ENCODE results near the gene ATP6V0B.

The ATP6V0B gene

GRCh38 chr1:43997295-43997999 lies 22.7 kb downstream of the ATP6V0B start:
- H3K4me3 ChIP-seq (ENCODE audit: low read length): no peak overlapping the region

GRCh38 chr1:43998000-43998378 lies 23.2 kb downstream of the ATP6V0B start:
- Histone ChIP-seq H3K36me3 (ENCODE audit: control insufficient read depth, insufficient read depth, low read length, severe bottlenecking) (peaks cover 6% of the 10 kb centered on the region), H3K27me3 (replicated peaks; ENCODE audit: control insufficient read depth, insufficient read depth, low read length) (no peaks in the 10 kb centered on the region), H3K9me3 (ENCODE audit: control insufficient read depth, low read length) (no peaks in the 10 kb centered on the region), H3K9ac (ENCODE audit: low read length) (no peak overlapping the region), H3K4me1 (ENCODE audit: control insufficient read depth, insufficient read depth, low read length) (no peaks in the 10 kb centered on the region), H3K4me3 (ENCODE audit: low read length) (no peak overlapping the region)
- no peak for DNase-seq (ENCODE audit: low read depth)

More at GRCh38 chr1:43997295-43997999, 22.7 kb downstream of the ATP6V0B start:
- Histone ChIP-seq H3K36me3 (ENCODE audit: control insufficient read depth, insufficient read depth, low read length, severe bottlenecking) (peaks cover 6% of the 10 kb centered on the region), H3K9me3 (ENCODE audit: control insufficient read depth, low read length) (no peaks in the 10 kb centered on the region), H3K4me1 (ENCODE audit: control insufficient read depth, insufficient read depth, low read length) (no peaks in the 10 kb centered on the region), H3K9ac (ENCODE audit: low read length) (no peak overlapping the region), H3K27me3 (replicated peaks; ENCODE audit: control insufficient read depth, insufficient read depth, low read length) (no peaks in the 10 kb centered on the region)
- no peak for DNase-seq (ENCODE audit: low read depth)

- Histone ChIP-seq H3K4me3 (ENCODE audit: low read length) (no peak overlapping the region), H3K27me3 (replicated peaks; ENCODE audit: control insufficient read depth, insufficient read depth, low read length) (no peaks in the 10 kb centered on the region), H3K36me3 (ENCODE audit: control insufficient read depth, insufficient read depth, low read length, severe bottlenecking) (peaks cover 6% of the 10 kb centered on the region), H3K9me3 (ENCODE audit: control insufficient read depth, low read length) (no peaks in the 10 kb centered on the region), H3K4me1 (ENCODE audit: control insufficient read depth, insufficient read depth, low read length) (no peaks in the 10 kb centered on the region), H3K9ac (ENCODE audit: low read length) (no peak overlapping the region)
- no peak for DNase-seq (ENCODE audit: low read depth)
These were observed 24.7 kb downstream of the ATP6V0B start for GRCh38 chr1:43999455-43999854.

- no peaks in the 10 kb centered on the region for H3K9me3 ChIP-seq (ENCODE audit: control insufficient read depth, low read length)
- no peak overlapping the region for H3K4me3 ChIP-seq (ENCODE audit: low read length)
- peaks cover 6% of the 10 kb centered on the region for H3K36me3 ChIP-seq (ENCODE audit: control insufficient read depth, insufficient read depth, low read length, severe bottlenecking)
- no peak overlapping the region for H3K9ac ChIP-seq (ENCODE audit: low read length)
- no peak for DNase-seq (ENCODE audit: low read depth)
- no peaks in the 10 kb centered on the region for H3K27me3 ChIP-seq (replicated peaks; ENCODE audit: control insufficient read depth, insufficient read depth, low read length)
- H3K4me1 ChIP-seq (ENCODE audit: control insufficient read depth, insufficient read depth, low read length): no peaks in the 10 kb centered on the region
These were observed 25.4 kb downstream of the ATP6V0B start for GRCh38 chr1:44000122-44000665.

GRCh38 chr1:44002165-44002564 lies 27.4 kb downstream of the ATP6V0B start:
- Histone ChIP-seq H3K4me1 (ENCODE audit: control insufficient read depth, insufficient read depth, low read length) (peaks cover 4% of the 10 kb centered on the region), H3K27me3 (replicated peaks; ENCODE audit: control insufficient read depth, insufficient read depth, low read length) (no peaks in the 10 kb centered on the region), H3K9me3 (ENCODE audit: control insufficient read depth, low read length) (no peaks in the 10 kb centered on the region), H3K4me3 (ENCODE audit: low read length) (no peak overlapping the region), H3K9ac (ENCODE audit: low read length) (no peak overlapping the region), H3K36me3 (ENCODE audit: control insufficient read depth, insufficient read depth, low read length, severe bottlenecking) (peaks cover 6% of the 10 kb centered on the region)
- no peak for DNase-seq (ENCODE audit: low read depth)

DNA sequence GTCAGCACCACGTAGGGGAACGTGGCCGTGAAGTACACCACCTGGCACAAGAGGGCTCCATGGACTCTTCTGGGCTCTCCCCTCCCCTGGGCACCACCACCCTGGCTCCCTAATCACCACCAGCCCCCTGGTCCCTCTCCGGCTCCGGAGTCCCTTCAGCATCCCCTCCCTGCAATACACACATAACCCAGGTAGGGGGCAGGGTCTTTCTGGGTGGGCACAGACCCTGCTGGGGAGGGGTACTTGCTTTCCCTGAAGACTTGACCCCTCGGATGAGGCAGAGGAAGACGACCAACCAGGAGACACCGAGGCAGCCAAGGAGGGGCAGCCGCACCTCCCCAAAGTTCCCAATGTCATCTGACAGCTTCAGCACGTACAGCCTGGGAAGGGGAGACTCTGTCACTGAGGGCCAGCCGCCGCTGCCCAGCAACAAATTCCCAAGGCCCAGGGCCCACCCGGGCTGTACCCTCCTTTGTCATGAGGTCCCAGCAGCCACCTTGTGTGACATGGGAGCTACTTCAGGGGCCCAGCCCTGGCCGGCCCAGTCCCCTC lies 27.9 kb downstream of the ATP6V0B start:
- no peak overlapping the region for H3K9ac ChIP-seq (ENCODE audit: low read length)
- H3K27me3 ChIP-seq (replicated peaks; ENCODE audit: control insufficient read depth, insufficient read depth, low read length): no peaks in the 10 kb centered on the region
- peaks cover 4% of the 10 kb centered on the region for H3K4me1 ChIP-seq (ENCODE audit: control insufficient read depth, insufficient read depth, low read length)
- no peak for DNase-seq (ENCODE audit: low read depth)
- no peak overlapping the region for H3K4me3 ChIP-seq (ENCODE audit: low read length)
- peaks cover 6% of the 10 kb centered on the region for H3K36me3 ChIP-seq (ENCODE audit: control insufficient read depth, insufficient read depth, low read length, severe bottlenecking)
- H3K9me3 ChIP-seq (ENCODE audit: control insufficient read depth, low read length): no peaks in the 10 kb centered on the region

GRCh38 chr1:44008259-44008658 lies 33.5 kb downstream of the ATP6V0B start:
- H3K9ac ChIP-seq (ENCODE audit: low read length): no peak overlapping the region
- H3K27me3 ChIP-seq (replicated peaks; ENCODE audit: control insufficient read depth, insufficient read depth, low read length): no peaks in the 10 kb centered on the region
- no peaks in the 10 kb centered on the region for H3K36me3 ChIP-seq (ENCODE audit: control insufficient read depth, insufficient read depth, low read length, severe bottlenecking)
- H3K9me3 ChIP-seq (ENCODE audit: control insufficient read depth, low read length): no peaks in the 10 kb centered on the region
- DNase-seq (ENCODE audit: low read depth): no peak
- no peak overlapping the region for H3K4me3 ChIP-seq (ENCODE audit: low read length)
- peaks cover 4% of the 10 kb centered on the region for H3K4me1 ChIP-seq (ENCODE audit: control insufficient read depth, insufficient read depth, low read length)

DNA sequence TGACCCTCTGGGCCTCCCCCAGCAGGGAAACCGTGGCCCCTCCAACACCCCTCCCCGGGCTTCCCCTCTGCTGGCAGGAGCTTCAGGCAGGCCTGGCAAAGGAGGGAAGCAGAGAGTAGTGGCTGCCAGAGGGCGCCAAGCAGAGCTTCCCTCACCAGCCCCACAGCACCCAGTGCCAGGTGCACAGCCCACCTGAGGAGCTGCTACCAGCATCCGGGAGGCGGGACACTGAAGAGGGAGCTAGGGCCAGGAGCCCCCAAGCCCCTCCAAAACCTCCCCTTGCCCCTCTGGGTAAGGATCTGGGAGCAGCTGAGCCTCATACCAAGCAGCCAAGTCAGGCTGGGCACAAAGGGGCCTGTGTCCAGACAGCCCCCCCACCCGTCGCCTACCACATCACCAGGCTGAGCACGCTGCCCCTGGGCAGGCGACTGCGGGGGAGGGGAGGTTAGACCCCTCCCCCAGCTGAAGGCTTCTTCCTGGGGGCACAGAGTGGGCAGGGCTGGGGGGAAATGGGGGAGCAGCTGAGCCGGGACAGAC lies 36.2 kb downstream of the ATP6V0B start:
- Histone ChIP-seq H3K36me3 (ENCODE audit: control insufficient read depth, insufficient read depth, low read length, severe bottlenecking) (no peaks in the 10 kb centered on the region), H3K4me3 (ENCODE audit: low read length) (no peak overlapping the region), H3K9me3 (ENCODE audit: control insufficient read depth, low read length) (no peaks in the 10 kb centered on the region), H3K9ac (ENCODE audit: low read length) (no peak overlapping the region), H3K27me3 (replicated peaks; ENCODE audit: control insufficient read depth, insufficient read depth, low read length) (no peaks in the 10 kb centered on the region), H3K4me1 (ENCODE audit: control insufficient read depth, insufficient read depth, low read length) (peaks cover 9% of the 10 kb centered on the region)
- no peak for DNase-seq (ENCODE audit: low read depth)

- Histone ChIP-seq H3K4me1 (ENCODE audit: control insufficient read depth, insufficient read depth, low read length) (peaks cover 8% of the 10 kb centered on the region), H3K9me3 (ENCODE audit: control insufficient read depth, low read length) (no peaks in the 10 kb centered on the region), H3K9ac (ENCODE audit: low read length) (no peak overlapping the region), H3K27me3 (replicated peaks; ENCODE audit: control insufficient read depth, insufficient read depth, low read length) (no peaks in the 10 kb centered on the region), H3K4me3 (ENCODE audit: low read length) (no peak overlapping the region), H3K36me3 (ENCODE audit: control insufficient read depth, insufficient read depth, low read length, severe bottlenecking) (no peaks in the 10 kb centered on the region)
- DNase-seq (ENCODE audit: low read depth): no peak
These were observed 37.6 kb downstream of the ATP6V0B start for GRCh38 chr1:44012404-44012803.

DNA sequence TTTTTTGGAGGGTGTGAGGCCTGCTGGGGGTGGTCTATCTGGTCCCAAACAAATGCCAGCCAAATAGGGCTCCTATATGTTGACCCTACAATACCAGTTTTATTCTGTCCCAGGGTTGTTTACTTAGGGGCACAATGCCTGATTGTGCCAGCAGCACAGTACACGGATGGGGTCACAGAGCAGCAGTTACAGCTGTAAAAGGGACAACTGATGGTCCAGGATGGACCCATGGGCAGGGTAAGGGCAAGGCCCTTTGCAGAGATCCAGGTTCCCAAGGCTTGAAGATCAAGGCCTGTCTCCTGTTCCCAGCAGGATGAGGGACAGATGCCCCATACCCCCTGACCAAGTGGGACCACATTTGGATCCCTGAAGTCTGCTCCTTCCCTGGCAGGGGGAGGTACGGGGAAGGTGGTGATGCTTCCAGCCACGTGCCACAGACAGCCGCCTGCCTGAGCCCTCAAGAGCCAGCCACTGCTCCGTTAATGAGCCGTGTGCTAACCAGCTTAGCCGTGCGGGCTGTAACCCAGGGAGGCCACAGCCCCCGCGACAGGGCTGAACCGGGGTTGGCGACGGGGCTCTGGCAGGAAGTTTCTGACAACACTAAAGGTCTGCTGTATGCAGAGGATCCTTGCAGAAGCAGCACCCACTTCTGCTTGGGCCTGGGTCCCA lies 38.3 kb downstream of the ATP6V0B start:
- Histone ChIP-seq H3K4me3 (ENCODE audit: low read length) (no peak overlapping the region), H3K27me3 (replicated peaks; ENCODE audit: control insufficient read depth, insufficient read depth, low read length) (no peaks in the 10 kb centered on the region), H3K9me3 (ENCODE audit: control insufficient read depth, low read length) (no peaks in the 10 kb centered on the region), H3K9ac (ENCODE audit: low read length) (no peak overlapping the region), H3K4me1 (ENCODE audit: control insufficient read depth, insufficient read depth, low read length) (peaks cover 8% of the 10 kb centered on the region), H3K36me3 (ENCODE audit: control insufficient read depth, insufficient read depth, low read length, severe bottlenecking) (no peaks in the 10 kb centered on the region)
- DNase-seq (ENCODE audit: low read depth): no peak

DNA sequence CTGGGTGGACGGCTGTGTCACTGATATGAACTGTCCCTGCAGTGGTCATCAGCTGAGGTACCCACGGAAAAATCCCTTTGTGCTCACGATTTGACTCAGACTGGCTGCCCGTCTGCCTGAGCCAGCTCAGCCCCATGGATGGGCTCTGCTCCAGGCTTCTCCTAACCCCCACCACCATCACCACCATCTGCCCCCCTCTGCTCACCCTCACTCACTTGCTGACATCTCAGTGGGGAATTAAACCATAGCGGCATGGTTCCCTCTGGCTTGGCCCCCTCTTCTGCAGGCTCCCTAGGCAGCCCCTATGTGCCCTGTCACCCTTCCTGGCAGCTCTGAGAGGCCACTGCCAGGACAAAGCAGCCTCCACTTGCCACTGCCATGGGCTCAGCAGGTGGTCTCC lies 39.2 kb downstream of the ATP6V0B start:
- H3K4me1 ChIP-seq (ENCODE audit: control insufficient read depth, insufficient read depth, low read length): peaks cover 8% of the 10 kb centered on the region
- no peak for DNase-seq (ENCODE audit: low read depth)
- H3K9me3 ChIP-seq (ENCODE audit: control insufficient read depth, low read length): no peaks in the 10 kb centered on the region
- H3K4me3 ChIP-seq (ENCODE audit: low read length): no peak overlapping the region
- no peaks in the 10 kb centered on the region for H3K36me3 ChIP-seq (ENCODE audit: control insufficient read depth, insufficient read depth, low read length, severe bottlenecking)
- H3K9ac ChIP-seq (ENCODE audit: low read length): no peak overlapping the region
- no peaks in the 10 kb centered on the region for H3K27me3 ChIP-seq (replicated peaks; ENCODE audit: control insufficient read depth, insufficient read depth, low read length)
